ENCODE results near the gene KDELR1. TPM values are rescaled to one million over a fixed set of nuclear protein-coding genes. Genes with fewer than 3 reads are reported as not detected.
"Not testable (repeated sequence)": the region's sequence is repeated elsewhere in the genome, so short reads cannot be mapped to it uniquely, and the experiment has no call there.

Gene KDELR1
- total RNA-seq, 4 donors from 2014 or later: 77.3 to 94.1 (median 87.7) TPM

GRCh38 chr19:48378194-48378570 is 13.2 kb downstream of the KDELR1 start:
- Histone ChIP-seq H3K27me3 (no peaks in the 10 kb centered on the region), H3K36me3 (peaks cover 21% of the 10 kb centered on the region), H3K4me3 (no peak overlapping the region), H3K4me1 (no peaks in the 10 kb centered on the region), H3K9me3 (no peaks in the 10 kb centered on the region), H3K27ac (no peak overlapping the region)
- no peak for DNase-seq (ENCODE audit: low spot score in 2 of 2)
- WGBS: 89% methylated on average over 10 of the region's 10 CpGs
- TF ChIP-seq EP300 (IDR thresholded peaks at IDR 0.05) (no peak), POLR2A (IDR thresholded peaks at IDR 0.05) (no peak), CTCF (IDR thresholded peaks at IDR 0.05) (no peak), POLR2AphosphoS5 (IDR thresholded peaks at IDR 0.05) (no peak)

GRCh38 chr19:48373567-48373966 is 17.8 kb downstream of the KDELR1 start:
- TF ChIP-seq EP300 (IDR thresholded peaks at IDR 0.05) (no peak), CTCF (IDR thresholded peaks at IDR 0.05) (no peak), POLR2AphosphoS5 (IDR thresholded peaks at IDR 0.05) (no peak)
- Histone ChIP-seq H3K9me3 (no peaks in the 10 kb centered on the region), H3K27ac (no peak overlapping the region), H3K36me3 (no peaks in the 10 kb centered on the region), H3K4me1 (no peaks in the 10 kb centered on the region), H3K4me3 (no peak overlapping the region), H3K27me3 (no peaks in the 10 kb centered on the region)
- DNase-seq (ENCODE audit: low spot score in 2 of 2): no peak
- 93% methylated on average over 11 of the region's 11 CpGs for WGBS

- WGBS: 58% methylated on average over 4 of the region's 4 CpGs
- Histone ChIP-seq H3K9me3 (no peaks in the 10 kb centered on the region), H3K27me3 (no peaks in the 10 kb centered on the region), H3K4me3 (no peak overlapping the region), H3K27ac (no peak overlapping the region), H3K4me1 (no peaks in the 10 kb centered on the region), H3K36me3 (no peaks in the 10 kb centered on the region)
- no peak for DNase-seq (ENCODE audit: low spot score in 2 of 2)
- no peak for TF ChIP-seq POLR2AphosphoS5 (IDR thresholded peaks at IDR 0.05)
- no peak for TF ChIP-seq EP300 (IDR thresholded peaks at IDR 0.05)
- TF ChIP-seq CTCF (IDR thresholded peaks at IDR 0.05): no peak
These were observed 18.4 kb downstream of the KDELR1 start for GRCh38 chr19:48372904-48373303.

GRCh38 chr19:48371771-48372170 is 19.6 kb downstream of the KDELR1 start:
- not testable (repeated sequence) for DNase-seq (ENCODE audit: low spot score in 2 of 2); H3K27me3 ChIP-seq; H3K36me3 ChIP-seq; H3K9me3 ChIP-seq; H3K27ac ChIP-seq; H3K4me1 ChIP-seq; H3K4me3 ChIP-seq
- 98% methylated on average over 5 of the region's 5 CpGs for WGBS

- WGBS: 74% methylated on average over 7 of the region's 7 CpGs
- Histone ChIP-seq H3K27ac (no peak overlapping the region), H3K27me3 (no peaks in the 10 kb centered on the region), H3K4me3 (no peak overlapping the region), H3K4me1 (no peaks in the 10 kb centered on the region), H3K36me3 (no peaks in the 10 kb centered on the region), H3K9me3 (no peaks in the 10 kb centered on the region)
- DNase-seq (ENCODE audit: low spot score in 2 of 2): no peak
- TF ChIP-seq CTCF (IDR thresholded peaks at IDR 0.05) (no peak), POLR2A (IDR thresholded peaks at IDR 0.05) (no peak), POLR2AphosphoS5 (IDR thresholded peaks at IDR 0.05) (no peak), EP300 (IDR thresholded peaks at IDR 0.05) (no peak)
These were observed 20.0 kb downstream of the KDELR1 start for GRCh38 chr19:48371367-48371766.

- H3K4me3 ChIP-seq: no peak overlapping the region
- H3K9me3 ChIP-seq: no peaks in the 10 kb centered on the region
- no peaks in the 10 kb centered on the region for H3K4me1 ChIP-seq
- H3K27me3 ChIP-seq: no peaks in the 10 kb centered on the region
- no peak for DNase-seq (ENCODE audit: low spot score in 2 of 2)
- no peaks in the 10 kb centered on the region for H3K36me3 ChIP-seq
- no peak for TF ChIP-seq POLR2A (IDR thresholded peaks at IDR 0.05)
- TF ChIP-seq EP300 (IDR thresholded peaks at IDR 0.05): no peak
- TF ChIP-seq CTCF (IDR thresholded peaks at IDR 0.05): no peak
- TF ChIP-seq POLR2AphosphoS5 (IDR thresholded peaks at IDR 0.05): no peak
- no peak overlapping the region for H3K27ac ChIP-seq
- WGBS: 83% methylated on average over 4 of the region's 4 CpGs
These were observed 20.4 kb downstream of the KDELR1 start for GRCh38 chr19:48370955-48371354.
